Measurements from ENCODE around the gene ZNF408. TPM values are rescaled to one million over a fixed set of nuclear protein-coding genes. Genes with fewer than 3 reads are reported as not detected.
A peak's percentile ranks its signal among the peaks of the same experiment; 100 is the strongest.

ZNF408 gene
- total and polyA plus RNA-seq, 2 of the 13 experiments (the other 11 are each of a cell fraction or from before 2014, with no cell fraction given): 11.2 to 12.5 TPM

GRCh38 chr11:46700241-46701077 is at the start of gene ZNF408, which contains the start of gene ARHGAP1 (continued):
- TF ChIP-seq RBM39 (IDR thresholded peaks at IDR 0.05; ENCODE audit: low read depth, low read length, poor library complexity, severe bottlenecking): peak; percentile 81
- TF ChIP-seq TEAD2 (CRISPR knock-in tag; IDR thresholded peaks at IDR 0.05): no peak
- TF ChIP-seq SMAD9 (CRISPR knock-in tag; IDR thresholded peaks at IDR 0.05): no peak; the same call in 1 of the 2 replicates
- TF ChIP-seq NFRKB (IDR thresholded peaks at IDR 0.05): no peak
- TF ChIP-seq KDM3A (CRISPR knock-in tag; IDR thresholded peaks at IDR 0.05; ENCODE audit: low read depth): peak; percentile 57; the same call in 1 of the 2 replicates
- no peak for TF ChIP-seq ZNF441 (CRISPR knock-in tag; IDR thresholded peaks at IDR 0.05; ENCODE audit: borderline replicate concordance)
- peak; percentile 97 for TF ChIP-seq DMAP1 (CRISPR knock-in tag; IDR thresholded peaks at IDR 0.05)
- peak; percentile 93; the same call in 1 of the 2 replicates for TF ChIP-seq THAP9 (CRISPR knock-in tag; IDR thresholded peaks at IDR 0.05; ENCODE audit: borderline replicate concordance)
- peak; percentile 93 for TF ChIP-seq ELF1 (CRISPR knock-in tag; IDR thresholded peaks at IDR 0.05)
- TF ChIP-seq ESRRA (CRISPR knock-in tag; IDR thresholded peaks at IDR 0.05; ENCODE audit: low read depth): no peak
- no peak for TF ChIP-seq CREBL2 (CRISPR knock-in tag; IDR thresholded peaks at IDR 0.05; ENCODE audit: borderline replicate concordance)
- no peak for TF ChIP-seq IRF9 (CRISPR knock-in tag; IDR thresholded peaks at IDR 0.05; ENCODE audit: borderline replicate concordance)
- TF ChIP-seq ZNF891 (CRISPR knock-in tag; IDR thresholded peaks at IDR 0.05): peak; percentile 12; the same call in 1 of the 2 replicates
- peak; percentile 65; the same call in 1 of the 2 replicates for TF ChIP-seq ZHX2 (IDR thresholded peaks at IDR 0.05; ENCODE audit: low read depth)
- no peak for TF ChIP-seq ZHX2 (CRISPR knock-in tag; IDR thresholded peaks at IDR 0.05; ENCODE audit: borderline replicate concordance)
- peak; percentile 86 for TF ChIP-seq HDAC1 (CRISPR knock-in tag; IDR thresholded peaks at IDR 0.05)
- peak; percentile 81 for TF ChIP-seq ZBTB3 (CRISPR knock-in tag; IDR thresholded peaks at IDR 0.05; ENCODE audit: borderline replicate concordance, low read depth)
- peak; percentile 73; the same call in 1 of the 2 replicates for TF ChIP-seq ZNF556 (CRISPR knock-in tag; IDR thresholded peaks at IDR 0.05; ENCODE audit: borderline replicate concordance)
- TF ChIP-seq ZNF607 (CRISPR knock-in tag; IDR thresholded peaks at IDR 0.05; ENCODE audit: borderline replicate concordance): 0 out of 2 replicates have a peak, but pooled peaks have one; percentile 43
